Endothelial cell (in vitro differentiated cells): Measurements from ENCODE around the gene CTSA. TPM values are rescaled to one million over a fixed set of nuclear protein-coding genes. Genes with fewer than 3 reads are reported as not detected.

Experiments used
- DNase-seq: peaks from one replicate; pipeline ENCODE4 v3.0.0; 2021; ENCODE audit warnings: low spot score
- H3K27ac Mint-ChIP-seq: one replicate; pipeline ENCODE4 v1.8.0; 2021; ENCODE audit warnings: mixed read lengths, inconsistent platforms; ENCODE audit not compliant: unreplicated experiment
- H3K27me3 Mint-ChIP-seq: one replicate; pipeline ENCODE4 v1.8.0; 2021; ENCODE audit warnings: mild to moderate bottlenecking, moderate library complexity, mixed read lengths, inconsistent platforms; ENCODE audit not compliant: unreplicated experiment
- H3K36me3 Mint-ChIP-seq: one replicate; pipeline ENCODE4 v1.8.0; 2021; ENCODE audit warnings: mild to moderate bottlenecking, low read depth, mixed read lengths, inconsistent platforms; ENCODE audit not compliant: unreplicated experiment
- H3K4me1 Mint-ChIP-seq: one replicate; pipeline ENCODE4 v1.8.0; 2021; ENCODE audit warnings: mild to moderate bottlenecking, mixed read lengths, inconsistent platforms; ENCODE audit not compliant: unreplicated experiment
- H3K4me3 Mint-ChIP-seq: one replicate; pipeline ENCODE4 v1.8.0; 2021; ENCODE audit warnings: mild to moderate bottlenecking, mixed read lengths, inconsistent platforms; ENCODE audit not compliant: unreplicated experiment
- H3K9me3 Mint-ChIP-seq: one replicate; pipeline ENCODE4 v1.8.0; 2021; ENCODE audit warnings: mixed read lengths, inconsistent platforms; ENCODE audit not compliant: unreplicated experiment
- total RNA-seq: library from RNA; stranded (reverse); fragmentation: NEBNext Ultra II Directional; extraction: Animal tissue kit (Norgen Biotek cat#: 25700); gene quantifications from one replicate; pipeline ENCODE4 v1.2.1, GENCODE V29; 2021; ENCODE audit not compliant: unreplicated experiment
- TF ChIP-seq, protein P1 (sequence below): fragments of 200-600 bp; sonication (generic); IDR thresholded peaks from one replicate; pipeline ENCODE4 v1.5.0; 2021; ENCODE audit warnings: antibody characterized with exemption; ENCODE audit not compliant: unreplicated experiment

CTSA gene
- total RNA-seq, 1 donor from 2014 or later = 62.7 TPM

DNA sequence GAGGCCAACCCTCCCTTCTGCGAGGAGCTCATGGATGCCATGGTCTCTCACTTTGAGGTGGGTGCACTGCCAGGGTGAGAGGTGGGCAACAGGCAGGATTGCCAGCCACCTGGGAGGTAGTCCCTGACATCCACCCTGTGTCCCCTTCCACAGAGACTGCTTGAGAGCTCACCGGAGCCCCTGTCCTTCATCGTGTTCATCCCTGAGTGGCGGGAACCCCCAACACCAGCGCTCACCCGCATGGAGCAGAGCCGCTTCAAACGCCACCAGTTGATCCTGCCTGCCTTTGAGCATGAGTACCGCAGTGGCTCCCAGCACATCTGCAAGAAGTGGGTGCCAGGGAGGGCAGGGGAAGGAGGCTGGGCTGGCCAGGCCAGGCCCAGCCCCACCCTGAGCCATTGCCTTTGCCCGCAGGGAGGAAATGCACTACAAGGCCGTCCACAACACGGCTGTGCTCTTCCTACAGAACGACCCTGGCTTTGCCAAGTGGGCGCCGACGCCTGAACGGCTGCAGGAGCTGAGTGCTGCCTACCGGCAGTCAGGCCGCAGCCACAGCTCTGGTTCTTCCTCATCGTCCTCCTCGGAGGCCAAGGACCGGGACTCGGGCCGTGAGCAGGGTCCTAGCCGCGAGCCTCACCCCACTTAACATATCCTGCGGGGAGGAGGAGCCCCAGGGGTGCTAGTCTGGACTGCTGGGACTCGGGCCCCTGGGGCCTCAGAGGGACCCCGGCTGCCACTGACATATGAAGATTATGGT is 56.2 kb downstream of the CTSA start:
- Mint-ChIP-seq H3K4me1 (no peaks in the 10 kb centered on the region), H3K27ac (no peak overlapping the region), H3K4me3 (no peak overlapping the region), H3K9me3 (no peaks in the 10 kb centered on the region), H3K27me3 (peaks cover 10% of the 10 kb centered on the region), H3K36me3 (peaks cover 43% of the 10 kb centered on the region)
- TF ChIP-seq, protein P1, sequence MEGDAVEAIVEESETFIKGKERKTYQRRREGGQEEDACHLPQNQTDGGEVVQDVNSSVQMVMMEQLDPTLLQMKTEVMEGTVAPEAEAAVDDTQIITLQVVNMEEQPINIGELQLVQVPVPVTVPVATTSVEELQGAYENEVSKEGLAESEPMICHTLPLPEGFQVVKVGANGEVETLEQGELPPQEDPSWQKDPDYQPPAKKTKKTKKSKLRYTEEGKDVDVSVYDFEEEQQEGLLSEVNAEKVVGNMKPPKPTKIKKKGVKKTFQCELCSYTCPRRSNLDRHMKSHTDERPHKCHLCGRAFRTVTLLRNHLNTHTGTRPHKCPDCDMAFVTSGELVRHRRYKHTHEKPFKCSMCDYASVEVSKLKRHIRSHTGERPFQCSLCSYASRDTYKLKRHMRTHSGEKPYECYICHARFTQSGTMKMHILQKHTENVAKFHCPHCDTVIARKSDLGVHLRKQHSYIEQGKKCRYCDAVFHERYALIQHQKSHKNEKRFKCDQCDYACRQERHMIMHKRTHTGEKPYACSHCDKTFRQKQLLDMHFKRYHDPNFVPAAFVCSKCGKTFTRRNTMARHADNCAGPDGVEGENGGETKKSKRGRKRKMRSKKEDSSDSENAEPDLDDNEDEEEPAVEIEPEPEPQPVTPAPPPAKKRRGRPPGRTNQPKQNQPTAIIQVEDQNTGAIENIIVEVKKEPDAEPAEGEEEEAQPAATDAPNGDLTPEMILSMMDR = no peak
- DNase-seq = no peak

DNA sequence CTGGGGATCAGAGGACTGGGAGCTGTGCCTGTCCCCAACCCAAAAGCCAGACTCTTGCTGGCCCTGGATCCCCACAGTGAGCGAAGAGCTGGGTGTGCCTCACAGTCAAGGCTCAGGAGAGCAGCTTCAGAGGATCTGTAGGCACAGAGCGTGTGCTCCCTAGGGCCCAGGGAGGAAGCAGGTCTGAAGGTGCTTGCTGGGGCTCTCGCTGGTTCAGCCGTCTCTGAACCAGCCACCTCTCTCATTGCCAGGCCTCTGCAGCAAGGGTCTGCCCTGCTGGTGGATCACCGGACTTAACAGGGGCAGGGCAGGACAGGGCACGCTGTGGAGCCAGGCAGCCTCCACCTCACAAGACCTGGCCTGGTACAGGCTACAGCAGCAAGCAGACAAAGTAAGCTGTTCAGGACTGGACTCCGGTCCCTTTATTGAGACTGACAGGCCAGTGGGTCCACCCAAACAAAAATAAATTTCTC is 57.2 kb downstream of the CTSA start:
- peaks cover 10% of the 10 kb centered on the region for H3K27me3 Mint-ChIP-seq
- no peak overlapping the region for H3K27ac Mint-ChIP-seq
- no peaks in the 10 kb centered on the region for H3K4me1 Mint-ChIP-seq
- peaks cover 43% of the 10 kb centered on the region for H3K36me3 Mint-ChIP-seq
- TF ChIP-seq, protein P1 = no peak
- H3K9me3 Mint-ChIP-seq = no peaks in the 10 kb centered on the region
- no peak for DNase-seq
- no peak overlapping the region for H3K4me3 Mint-ChIP-seq

Other genes with a start within 250 kb of the CTSA start
- gene WFDC11, start 221.1 kb upstream of the CTSA start, total RNA-seq = not detected
- not detected for gene WFDC13, start 189.3 kb upstream of the CTSA start, total RNA-seq
- gene WFDC10B, start 186.3 kb upstream of the CTSA start, total RNA-seq = not detected
- not detected for gene SPINT4, start 169.0 kb upstream of the CTSA start, total RNA-seq
- not detected for gene WFDC3, start 99.5 kb upstream of the CTSA start, total RNA-seq
- gene DNTTIP1, start 99.4 kb upstream of the CTSA start, total RNA-seq = 36.9 TPM
- gene UBE2C, start 78.7 kb upstream of the CTSA start, total RNA-seq = 22.9 TPM
- gene TNNC2, start 64.0 kb upstream of the CTSA start, total RNA-seq = not detected
- 11.9 TPM for gene SNX21, start 57.5 kb upstream of the CTSA start, total RNA-seq
- 25.3 TPM for gene ACOT8, start 33.9 kb upstream of the CTSA start, total RNA-seq
- gene ZSWIM3, start 33.7 kb upstream of the CTSA start, total RNA-seq = 6.7 TPM
- gene ZSWIM1, start 10.1 kb upstream of the CTSA start, total RNA-seq = 12.6 TPM
- gene SPATA25, start 3.7 kb upstream of the CTSA start, total RNA-seq = 0.62 TPM
- 3.6 TPM for gene NEURL2, start 127 bp upstream of the CTSA start, total RNA-seq
- 41.3 TPM for gene PLTP, start 20.8 kb downstream of the CTSA start, total RNA-seq
- gene PCIF1, start 43.3 kb downstream of the CTSA start, total RNA-seq = 34.8 TPM
- 22.9 TPM for gene ZNF335, start 80.9 kb downstream of the CTSA start, total RNA-seq
- 9.7 TPM for gene MMP9, start 117.6 kb downstream of the CTSA start, total RNA-seq
- gene SLC12A5, start 137.9 kb downstream of the CTSA start, total RNA-seq = 8.8 TPM
- 34.9 TPM for gene NCOA5, start 198.6 kb downstream of the CTSA start, total RNA-seq
- 69.4 TPM for gene CD40, start 227.0 kb downstream of the CTSA start, total RNA-seq